Measurements from ENCODE around the gene ACTA2.

The ACTA2 gene

GRCh38 chr10:88892222-88892967, 60.2 kb downstream of the ACTA2 start:
- no peaks in the 10 kb centered on the region for H3K27me3 Mint-ChIP-seq
- H3K9me3 Mint-ChIP-seq = no peaks in the 10 kb centered on the region
- ATAC-seq = no peak
- no peak overlapping the region for H3K27ac Mint-ChIP-seq
- peaks cover 67% of the 10 kb centered on the region for H3K4me1 Mint-ChIP-seq
- H3K4me3 Mint-ChIP-seq = no peak overlapping the region
- no peak for DNase-seq
- peaks cover 15% of the 10 kb centered on the region for H3K36me3 Mint-ChIP-seq (ENCODE audit: low read depth)

GRCh38 chr10:88890681-88891381, 61.7 kb downstream of the ACTA2 start:
- H3K4me1 Mint-ChIP-seq = peaks cover 66% of the 10 kb centered on the region
- DNase-seq (no peak), ATAC-seq (no peak)
- peaks cover 14% of the 10 kb centered on the region for H3K36me3 Mint-ChIP-seq (ENCODE audit: low read depth)
- H3K4me3 Mint-ChIP-seq = no peak overlapping the region
- H3K9me3 Mint-ChIP-seq = no peaks in the 10 kb centered on the region
- H3K27me3 Mint-ChIP-seq = no peaks in the 10 kb centered on the region
- no peak overlapping the region for H3K27ac Mint-ChIP-seq

GRCh38 chr10:88889559-88890337, 62.8 kb downstream of the ACTA2 start:
- no peak for ATAC-seq
- Mint-ChIP-seq H3K4me1 (peaks cover 68% of the 10 kb centered on the region), H3K4me3 (no peak overlapping the region), H3K27ac (no peak overlapping the region), H3K27me3 (no peaks in the 10 kb centered on the region), H3K9me3 (no peaks in the 10 kb centered on the region), H3K36me3 (ENCODE audit: low read depth) (peaks cover 12% of the 10 kb centered on the region)
- DNase-seq = no peak

- no peak for DNase-seq
- Mint-ChIP-seq H3K27ac (no peak overlapping the region), H3K27me3 (no peaks in the 10 kb centered on the region), H3K4me3 (no peak overlapping the region), H3K9me3 (no peaks in the 10 kb centered on the region), H3K4me1 (peaks cover 70% of the 10 kb centered on the region), H3K36me3 (ENCODE audit: low read depth) (peaks cover 7% of the 10 kb centered on the region)
- ATAC-seq = no peak
Observed at GRCh38 chr10:88888810-88889445, 63.6 kb downstream of the ACTA2 start.

GRCh38 chr10:88886557-88886956, 66.0 kb downstream of the ACTA2 start:
- Mint-ChIP-seq H3K36me3 (ENCODE audit: low read depth) (peaks cover 16% of the 10 kb centered on the region), H3K9me3 (no peaks in the 10 kb centered on the region), H3K27ac (no peak overlapping the region), H3K27me3 (no peaks in the 10 kb centered on the region), H3K4me1 (peaks cover 87% of the 10 kb centered on the region), H3K4me3 (no peak overlapping the region)
- DNase-seq (no peak), ATAC-seq (peak; percentile 95)
